ENCODE results near the gene AUNIP.

The AUNIP gene

DNA sequence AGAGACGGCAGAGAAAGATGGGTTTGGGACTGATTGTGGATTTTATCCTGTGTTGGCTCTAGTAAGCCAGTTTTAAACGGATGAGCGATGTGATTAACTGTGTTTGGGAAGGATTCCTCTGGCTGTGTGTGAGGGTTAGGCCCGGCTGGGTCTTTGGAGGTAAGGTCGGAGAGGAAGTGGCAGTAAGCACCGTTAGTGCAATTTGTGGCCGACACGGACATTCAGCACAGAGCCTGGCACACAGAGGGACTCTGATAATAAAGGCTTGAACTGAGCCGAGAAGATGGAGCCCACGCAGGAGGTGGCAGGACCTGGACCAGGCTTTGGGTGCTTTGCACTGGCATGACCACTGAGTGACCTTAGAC lies 38.2 kb downstream of the AUNIP start:
- no peak for DNase-seq
- H3K56ac ChIP-seq (ENCODE audit: low read length) = peak overlapping the region; percentile 97
- no CpG with 5 or more reads among the region's 10 CpGs for WGBS (ENCODE audit: extremely low coverage, insufficient coverage, low lambda C conversion rate)

DNA sequence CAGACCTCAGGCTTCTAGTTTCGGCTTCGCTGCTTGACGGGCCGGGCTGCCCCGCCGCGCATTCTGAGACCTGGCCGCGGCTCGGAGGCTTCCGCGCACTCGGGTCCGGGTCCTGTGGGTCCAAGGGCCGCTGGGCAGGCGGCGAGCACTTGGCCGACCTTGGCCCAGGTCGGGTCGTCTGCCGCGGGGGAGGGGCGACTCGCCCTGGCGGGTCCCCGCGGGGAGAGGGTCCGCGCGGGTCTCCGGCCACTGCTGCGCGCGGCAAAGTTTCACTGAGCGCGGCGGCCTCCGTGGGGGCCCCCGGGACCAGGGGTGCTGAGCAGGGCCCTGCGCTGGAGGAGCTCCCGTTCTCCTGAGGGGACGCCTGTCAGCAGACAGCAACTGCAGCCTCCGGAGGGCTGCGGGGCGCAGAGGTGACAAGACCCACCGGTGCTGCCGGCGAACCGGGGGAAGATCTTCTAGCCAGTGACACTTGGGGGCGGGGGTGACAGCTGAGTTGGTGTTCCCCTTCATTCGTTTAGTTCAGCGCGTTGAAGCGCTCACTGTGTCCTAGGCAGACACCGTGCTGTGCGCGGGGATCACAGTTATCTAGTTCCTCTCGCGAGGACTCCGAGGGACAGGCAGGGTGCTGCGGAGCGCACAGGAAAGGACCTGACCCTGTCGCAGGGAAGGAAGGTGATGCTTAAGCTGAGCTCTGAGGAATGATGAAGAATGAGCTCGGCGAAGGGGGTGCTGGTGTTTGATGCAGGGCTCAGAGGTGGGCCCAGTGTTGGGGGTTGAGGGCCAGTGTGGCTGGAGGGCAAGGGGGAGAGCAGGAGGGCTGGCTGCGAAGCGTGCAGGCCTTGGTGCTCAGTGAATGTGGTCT lies 38.8 kb downstream of the AUNIP start:
- H3K4ac ChIP-seq (ENCODE audit: low read depth, low read length) = no peak overlapping the region
- H3K79me2 ChIP-seq (ENCODE audit: control insufficient read depth, insufficient read depth, low read length) = no peaks in the 10 kb centered on the region
- WGBS (ENCODE audit: extremely low coverage, insufficient coverage, low lambda C conversion rate) = no CpG with 5 or more reads among the region's 67 CpGs
- H4K8ac ChIP-seq (ENCODE audit: low read depth, low read length) = no peak overlapping the region
- no peak overlapping the region for H2BK120ac ChIP-seq (ENCODE audit: low read depth, low read length)
- H3K18ac ChIP-seq (ENCODE audit: low read length) = peak overlapping the region; percentile 63
- H3K23ac ChIP-seq (ENCODE audit: low read length) = peak overlapping the region; percentile 83
- H3K27me3 ChIP-seq (ENCODE audit: insufficient read depth, low read length, poor library complexity) = no peaks in the 10 kb centered on the region
- H3K4me2 ChIP-seq (ENCODE audit: low read length) = peak overlapping the region; percentile 82
- no peak overlapping the region for H2AK5ac ChIP-seq (ENCODE audit: low read length)
- peak overlapping the region; percentile 90 for H3K9ac ChIP-seq (ENCODE audit: low read length)
- H2BK15ac ChIP-seq (replicated peaks; ENCODE audit: low read depth) = no peak overlapping the region
- H4K5ac ChIP-seq (ENCODE audit: low read length) = no peak overlapping the region
- H3K79me1 ChIP-seq (ENCODE audit: low read length) = peaks cover 2% of the 10 kb centered on the region
- H2BK5ac ChIP-seq (ENCODE audit: low read length) = no peak overlapping the region
- H3K4me1 ChIP-seq (ENCODE audit: control insufficient read depth, low read depth, low read length) = peaks cover 5% of the 10 kb centered on the region
- peak; percentile 84 for DNase-seq
- peak overlapping the region; percentile 97 for H3K56ac ChIP-seq (ENCODE audit: low read length)
- no peaks in the 10 kb centered on the region for H3K36me3 ChIP-seq (ENCODE audit: control insufficient read depth, insufficient read depth, low read length)
- H3K4me3 ChIP-seq (ENCODE audit: low read length) = peak overlapping the region; percentile 75
- peak overlapping the region; percentile 74 for H3K27ac ChIP-seq (ENCODE audit: low read depth, low read length)

More for the DNA sequence above, 38.2 kb downstream of the AUNIP start:
- H4K5ac ChIP-seq (ENCODE audit: low read length) = no peak overlapping the region
- H3K36me3 ChIP-seq (ENCODE audit: control insufficient read depth, insufficient read depth, low read length) = no peaks in the 10 kb centered on the region
- H3K4me2 ChIP-seq (ENCODE audit: low read length) = peak overlapping the region; percentile 82
- no peak overlapping the region for H3K4ac ChIP-seq (ENCODE audit: low read depth, low read length)
- H3K27ac ChIP-seq (ENCODE audit: low read depth, low read length) = no peak overlapping the region
- H3K4me1 ChIP-seq (ENCODE audit: control insufficient read depth, low read depth, low read length) = peaks cover 5% of the 10 kb centered on the region
- no peak overlapping the region for H2BK120ac ChIP-seq (ENCODE audit: low read depth, low read length)
- H2BK15ac ChIP-seq (replicated peaks; ENCODE audit: low read depth) = no peak overlapping the region
- H3K23ac ChIP-seq (ENCODE audit: low read length) = peak overlapping the region; percentile 83
- H2AK5ac ChIP-seq (ENCODE audit: low read length) = no peak overlapping the region
- H3K4me3 ChIP-seq (ENCODE audit: low read length) = no peak overlapping the region
- no peaks in the 10 kb centered on the region for H3K79me2 ChIP-seq (ENCODE audit: control insufficient read depth, insufficient read depth, low read length)
- H3K9ac ChIP-seq (ENCODE audit: low read length) = peak overlapping the region; percentile 90
- H3K79me1 ChIP-seq (ENCODE audit: low read length) = peaks cover 2% of the 10 kb centered on the region
- H3K27me3 ChIP-seq (ENCODE audit: insufficient read depth, low read length, poor library complexity) = no peaks in the 10 kb centered on the region
- H2BK5ac ChIP-seq (ENCODE audit: low read length) = no peak overlapping the region
- H4K8ac ChIP-seq (ENCODE audit: low read depth, low read length) = no peak overlapping the region
- no peak overlapping the region for H3K18ac ChIP-seq (ENCODE audit: low read length)

DNA sequence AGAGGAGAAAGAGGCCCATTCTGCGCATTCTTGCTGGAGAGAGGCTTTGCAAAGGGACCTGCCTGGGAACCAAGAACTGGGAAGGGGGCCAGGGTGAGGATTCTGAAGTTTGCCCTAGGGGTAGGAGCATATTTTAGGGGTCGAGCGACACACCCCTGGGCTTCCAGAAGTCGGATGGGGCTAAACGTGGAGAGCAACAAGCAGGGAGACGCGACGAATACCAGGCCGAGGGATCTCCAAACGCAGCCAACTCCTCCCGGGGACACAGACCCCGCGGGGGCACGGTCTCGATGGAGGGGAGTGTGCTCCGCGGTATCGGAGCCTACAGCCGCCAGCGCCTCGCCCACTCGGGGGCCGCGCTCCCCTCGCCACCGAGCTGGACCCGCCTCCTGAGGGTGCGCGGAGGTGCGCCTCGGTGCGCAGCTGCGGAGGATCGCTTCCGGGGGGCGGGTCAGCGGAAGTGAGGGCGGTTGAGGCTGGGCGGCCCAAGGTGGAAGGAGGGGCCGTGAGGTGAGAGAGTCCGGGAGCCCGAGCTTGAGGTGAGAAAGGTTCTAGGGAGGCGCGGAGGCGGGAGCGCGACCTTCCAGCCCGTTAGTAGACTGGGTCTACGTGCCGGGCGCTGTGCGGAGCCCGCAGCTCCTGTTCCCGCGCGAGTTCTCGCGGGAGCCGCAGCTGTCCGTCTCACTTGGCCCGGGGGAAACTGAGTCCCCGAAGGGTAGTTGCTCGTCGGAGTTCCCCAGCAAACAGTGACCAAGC lies 39.6 kb downstream of the AUNIP start, which contains the start of gene MTFR1L:
MTFR1L (plus strand) TSS at position 464 of the 756 bp plus-strand sequence. CDS start 3,151 bp downstream, outside the sequence.
- H3K27ac ChIP-seq (ENCODE audit: low read depth, low read length) = peak within 1 kb of the TSS; percentile 74
- H3K9ac ChIP-seq (ENCODE audit: low read length) = peak within 1 kb of the TSS; percentile 90
- H3K23ac ChIP-seq (ENCODE audit: low read length) = peak within 1 kb of the TSS; percentile 83

DNA sequence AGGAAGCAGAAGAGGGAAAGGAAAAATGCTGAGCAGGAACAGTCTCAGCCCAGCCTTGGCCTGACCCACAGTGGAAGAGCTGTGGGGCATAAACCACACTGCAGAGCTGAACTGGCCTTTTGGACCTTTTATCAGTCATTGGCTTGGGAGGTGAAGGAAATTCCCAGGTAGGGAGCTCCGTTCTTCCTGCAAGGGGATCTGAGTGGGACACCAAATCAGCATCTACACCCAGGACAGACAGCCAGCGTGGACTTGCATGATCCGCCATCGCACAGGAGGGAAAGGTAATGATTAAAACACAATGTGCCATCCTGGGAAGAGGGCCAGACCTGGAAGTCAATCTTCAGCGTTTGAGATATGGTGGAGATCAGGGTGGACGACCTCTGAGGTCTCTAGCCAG lies 40.7 kb downstream of the AUNIP start:
- Histone ChIP-seq H3K4ac (ENCODE audit: low read depth, low read length) (peak overlapping the region; percentile 10), H2AK5ac (ENCODE audit: low read length) (peak overlapping the region; percentile 25), H2BK15ac (replicated peaks; ENCODE audit: low read depth) (no peak overlapping the region), H3K4me3 (ENCODE audit: low read length) (no peak overlapping the region), H2BK120ac (ENCODE audit: low read depth, low read length) (no peak overlapping the region), H2BK5ac (ENCODE audit: low read length) (no peak overlapping the region), H3K18ac (ENCODE audit: low read length) (no peak overlapping the region), H3K23ac (ENCODE audit: low read length) (no peak overlapping the region), H3K27ac (ENCODE audit: low read depth, low read length) (no peak overlapping the region), H3K4me2 (ENCODE audit: low read length) (no peak overlapping the region), H3K9ac (ENCODE audit: low read length) (peak overlapping the region; percentile 31), H3K27me3 (ENCODE audit: insufficient read depth, low read length, poor library complexity) (no peaks in the 10 kb centered on the region), H3K79me2 (ENCODE audit: control insufficient read depth, insufficient read depth, low read length) (no peaks in the 10 kb centered on the region), H3K4me1 (ENCODE audit: control insufficient read depth, low read depth, low read length) (peaks cover 5% of the 10 kb centered on the region), H4K8ac (ENCODE audit: low read depth, low read length) (no peak overlapping the region), H4K5ac (ENCODE audit: low read length) (no peak overlapping the region), H3K36me3 (ENCODE audit: control insufficient read depth, insufficient read depth, low read length) (peaks cover 2% of the 10 kb centered on the region), H3K56ac (ENCODE audit: low read length) (peak overlapping the region; percentile 54), H3K79me1 (ENCODE audit: low read length) (peaks cover 2% of the 10 kb centered on the region)
- no CpG with 5 or more reads among the region's 6 CpGs for WGBS (ENCODE audit: extremely low coverage, insufficient coverage, low lambda C conversion rate)
- no peak for DNase-seq

More for the DNA sequence above, 39.6 kb downstream of the AUNIP start, which contains the start of gene MTFR1L:
- H3K79me2 ChIP-seq (ENCODE audit: control insufficient read depth, insufficient read depth, low read length) = no peaks in the 10 kb centered on the region
- peak within 1 kb of the TSS; percentile 97 for H3K56ac ChIP-seq (ENCODE audit: low read length)
- no CpG with 5 or more reads among the region's 64 CpGs for WGBS (ENCODE audit: extremely low coverage, insufficient coverage, low lambda C conversion rate)
- H3K4ac ChIP-seq (ENCODE audit: low read depth, low read length) = peak within 1 kb of the TSS; percentile 10
- H4K8ac ChIP-seq (ENCODE audit: low read depth, low read length) = no peak within 1 kb of the TSS
- H3K36me3 ChIP-seq (ENCODE audit: control insufficient read depth, insufficient read depth, low read length) = no peaks in the 10 kb centered on the region
- peaks cover 5% of the 10 kb centered on the region for H3K4me1 ChIP-seq (ENCODE audit: control insufficient read depth, low read depth, low read length)
- DNase-seq = peak; percentile 90
- H3K4me2 ChIP-seq (ENCODE audit: low read length) = peak within 1 kb of the TSS; percentile 82
- H2BK5ac ChIP-seq (ENCODE audit: low read length) = peak within 1 kb of the TSS; percentile 56
- no peak within 1 kb of the TSS for H4K5ac ChIP-seq (ENCODE audit: low read length)
- H3K79me1 ChIP-seq (ENCODE audit: low read length) = peaks cover 2% of the 10 kb centered on the region
- no peak within 1 kb of the TSS for H2AK5ac ChIP-seq (ENCODE audit: low read length)
- no peak within 1 kb of the TSS for H2BK120ac ChIP-seq (ENCODE audit: low read depth, low read length)
- peak within 1 kb of the TSS; percentile 76 for H3K4me3 ChIP-seq (ENCODE audit: low read length)
- no peaks in the 10 kb centered on the region for H3K27me3 ChIP-seq (ENCODE audit: insufficient read depth, low read length, poor library complexity)
- peak within 1 kb of the TSS; percentile 63 for H3K18ac ChIP-seq (ENCODE audit: low read length)
- no peak within 1 kb of the TSS for H2BK15ac ChIP-seq (replicated peaks; ENCODE audit: low read depth)

DNA sequence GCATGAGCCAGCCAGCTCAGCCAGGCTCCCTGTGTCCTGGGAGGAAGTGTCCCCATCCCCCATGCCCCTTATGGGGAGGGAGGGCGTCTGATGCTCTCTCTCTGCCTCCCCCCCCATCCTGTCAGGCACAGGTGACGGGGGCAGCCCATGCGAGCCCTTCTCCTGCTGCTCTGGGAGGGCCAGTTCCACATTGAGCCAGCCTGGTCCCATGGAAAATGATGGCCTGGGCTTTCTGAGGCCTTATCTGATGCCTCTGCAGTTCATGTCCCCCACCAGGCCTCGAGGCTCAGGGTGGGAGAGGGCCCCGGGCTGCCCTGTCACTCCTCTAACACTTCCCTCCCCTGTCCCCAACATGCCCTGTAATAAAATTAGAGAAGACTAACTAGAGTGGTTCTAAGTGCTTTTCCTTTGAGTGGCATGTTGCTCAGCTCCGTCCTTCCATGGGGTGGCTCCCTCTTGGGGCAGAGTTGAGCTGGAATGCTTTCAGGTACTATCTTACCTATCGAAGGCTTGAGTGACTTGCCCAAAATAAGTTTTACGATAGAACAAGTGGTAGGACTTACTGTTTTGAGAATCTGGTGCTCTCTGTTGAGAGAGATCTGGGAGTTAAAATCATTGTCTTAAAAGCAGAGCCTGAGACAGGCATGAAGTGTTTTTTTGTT lies 41.3 kb downstream of the AUNIP start:
- H3K36me3 ChIP-seq (ENCODE audit: control insufficient read depth, insufficient read depth, low read length) = peaks cover 2% of the 10 kb centered on the region
- peaks cover 5% of the 10 kb centered on the region for H3K4me1 ChIP-seq (ENCODE audit: control insufficient read depth, low read depth, low read length)
- peak overlapping the region; percentile 54 for H3K56ac ChIP-seq (ENCODE audit: low read length)
- no peak overlapping the region for H2BK120ac ChIP-seq (ENCODE audit: low read depth, low read length)
- H2BK5ac ChIP-seq (ENCODE audit: low read length) = no peak overlapping the region
- no peak overlapping the region for H3K4me3 ChIP-seq (ENCODE audit: low read length)
- peak overlapping the region; percentile 31 for H3K9ac ChIP-seq (ENCODE audit: low read length)
- no peak overlapping the region for H2BK15ac ChIP-seq (replicated peaks; ENCODE audit: low read depth)
- no peak overlapping the region for H2AK5ac ChIP-seq (ENCODE audit: low read length)
- H3K18ac ChIP-seq (ENCODE audit: low read length) = no peak overlapping the region
- H3K27me3 ChIP-seq (ENCODE audit: insufficient read depth, low read length, poor library complexity) = no peaks in the 10 kb centered on the region
- WGBS (ENCODE audit: extremely low coverage, insufficient coverage, low lambda C conversion rate) = no CpG with 5 or more reads among the region's 8 CpGs
- no peak overlapping the region for H3K4ac ChIP-seq (ENCODE audit: low read depth, low read length)
- no peak overlapping the region for H3K23ac ChIP-seq (ENCODE audit: low read length)
- H4K8ac ChIP-seq (ENCODE audit: low read depth, low read length) = no peak overlapping the region
- DNase-seq = peak; percentile 78
- no peak overlapping the region for H4K5ac ChIP-seq (ENCODE audit: low read length)
- peaks cover 2% of the 10 kb centered on the region for H3K79me1 ChIP-seq (ENCODE audit: low read length)
- no peak overlapping the region for H3K27ac ChIP-seq (ENCODE audit: low read depth, low read length)
- H3K79me2 ChIP-seq (ENCODE audit: control insufficient read depth, insufficient read depth, low read length) = no peaks in the 10 kb centered on the region
- no peak overlapping the region for H3K4me2 ChIP-seq (ENCODE audit: low read length)

Data from mesendoderm (in vitro differentiated cells).